DMS53 treated with DMSO at 0.1 percent for 48 hours (cell line): Measurements from ENCODE around the gene TTC36.
A peak's percentile ranks its signal among the peaks of the same experiment; 100 is the strongest.
"Not testable (repeated sequence)": the region's sequence is repeated elsewhere in the genome, so short reads cannot be mapped to it uniquely, and the experiment has no call there.

Experiments used
- DNase-seq: peaks from one replicate; lab custom pipeline; 2025; ENCODE audit not compliant: unreplicated experiment; lab: John Stamatoyannopoulos, UW

TTC36 gene

GRCh38 chr11:118527109-118527508 lies at the start of gene TTC36:
TTC36 (plus strand) TSS chr11:118527474; CDS start chr11:118527495, 21 bp downstream.
- no peak for DNase-seq

- not testable (repeated sequence) for DNase-seq
These were observed 46.0 kb upstream of the TTC36 start for GRCh38 chr11:118481238-118481637.

- no peak for DNase-seq
These were observed 42.9 kb upstream of the TTC36 start for GRCh38 chr11:118484405-118484804.

GRCh38 chr11:118485273-118485672 lies 42.0 kb upstream of the TTC36 start:
- no peak for DNase-seq

GRCh38 chr11:118488480-118489109 lies 38.7 kb upstream of the TTC36 start:
- peak; percentile 73 for DNase-seq

- no peak for DNase-seq
These were observed 36.2 kb upstream of the TTC36 start for GRCh38 chr11:118491041-118491440.

GRCh38 chr11:118497831-118498230 lies 29.4 kb upstream of the TTC36 start:
- no peak for DNase-seq

GRCh38 chr11:118503216-118503615 lies 24.1 kb upstream of the TTC36 start:
- no peak for DNase-seq

GRCh38 chr11:118511601-118512000 lies 15.7 kb upstream of the TTC36 start:
- DNase-seq: no peak

- DNase-seq: peak; percentile 53
These were observed 13.2 kb upstream of the TTC36 start for GRCh38 chr11:118514103-118514502.

- no peak for DNase-seq
These were observed 7.7 kb upstream of the TTC36 start for GRCh38 chr11:118519549-118519948.

GRCh38 chr11:118521892-118522311 lies 5.4 kb upstream of the TTC36 start:
- no peak for DNase-seq

- no peak for DNase-seq
These were observed 4.7 kb upstream of the TTC36 start for GRCh38 chr11:118522571-118523072.

GRCh38 chr11:118524356-118524755 lies 2.9 kb upstream of the TTC36 start:
- DNase-seq: no peak

- no peak for DNase-seq
These were observed 2.4 kb upstream of the TTC36 start for GRCh38 chr11:118524757-118525470.

- DNase-seq: no peak
These were observed 586 bp upstream of the TTC36 start for GRCh38 chr11:118526688-118527087.

GRCh38 chr11:118528511-118528910 lies 1.2 kb downstream of the TTC36 start:
- no peak for DNase-seq

GRCh38 chr11:118529584-118530175 lies 2.4 kb downstream of the TTC36 start:
- no peak for DNase-seq

- DNase-seq: peak; percentile 17
These were observed 3.0 kb downstream of the TTC36 start for GRCh38 chr11:118530180-118530682.

- DNase-seq: peak; percentile 50
These were observed 3.7 kb downstream of the TTC36 start, which contains the start of gene TMEM25 for GRCh38 chr11:118530683-118531596. TMEM25 (plus strand) TSS chr11:118531192; CDS start chr11:118531802, 610 bp downstream.
